Measurements from ENCODE around the gene GSC2. TPM values are rescaled to one million over a fixed set of nuclear protein-coding genes. Genes with fewer than 3 reads are reported as not detected.

GSC2 gene
- total and polyA plus RNA-seq, 10 donors, result not detected

GRCh38 chr22:19125474-19126308 is 24.4 kb downstream of the GSC2 start:
- H3K9me3 ChIP-seq, result no peaks in the 10 kb centered on the region
- H3K4me1 ChIP-seq, result peaks cover 6 to 21% (median 17%) of the 10 kb centered on the region in 6 donors
- H3K36me3 ChIP-seq, result peaks cover 0 to 4% (median 0%) of the 10 kb centered on the region in 6 donors
- intact Hi-C loops (cut with DNase I; ENCODE audit: low total_unique reads), result no loop called here
- no peak overlapping the region for H3K4me3 ChIP-seq
- H3K27me3 ChIP-seq (replicated peaks in 1 of 7), result no peaks in the 10 kb centered on the region
- TF ChIP-seq CTCF (IDR thresholded peaks at IDR 0.05 in 8 of 11, conservative IDR thresholded peaks at IDR 0.05 in 3 of 11) (no peak), POLR2AphosphoS5 (IDR thresholded peaks at IDR 0.05) (no peak), POLR2A (IDR thresholded peaks at IDR 0.05) (no peak)
- H3K27ac ChIP-seq, result no peak overlapping the region
- 79 to 89% (median 84%) methylated on average over 21 of the region's 21 CpGs for WGBS, 5 donors
- peak; percentile 62 for DNase-seq

GRCh38 chr22:19125011-19125410 is 25.1 kb downstream of the GSC2 start:
- Histone ChIP-seq H3K4me3 (no peak overlapping the region), H3K9me3 (no peaks in the 10 kb centered on the region), H3K27me3 (replicated peaks in 1 of 7) (no peaks in the 10 kb centered on the region), H3K36me3 (peaks cover 0 to 4% (median 0%) of the 10 kb centered on the region in 6 donors), H3K4me1 (peaks cover 13 to 28% (median 24%) of the 10 kb centered on the region in 6 donors), H3K27ac (no peak overlapping the region)
- intact Hi-C loops (cut with DNase I; ENCODE audit: low total_unique reads), result no loop called here
- 92 to 96% (median 94%) methylated on average over 4 to 11 of the region's 11 CpGs for WGBS, 5 donors
- DNase-seq, result peak; percentile 49
- TF ChIP-seq POLR2AphosphoS5 (IDR thresholded peaks at IDR 0.05) (no peak), CTCF (IDR thresholded peaks at IDR 0.05 in 8 of 11, conservative IDR thresholded peaks at IDR 0.05 in 3 of 11) (no peak), POLR2A (IDR thresholded peaks at IDR 0.05) (no peak)

DNA sequence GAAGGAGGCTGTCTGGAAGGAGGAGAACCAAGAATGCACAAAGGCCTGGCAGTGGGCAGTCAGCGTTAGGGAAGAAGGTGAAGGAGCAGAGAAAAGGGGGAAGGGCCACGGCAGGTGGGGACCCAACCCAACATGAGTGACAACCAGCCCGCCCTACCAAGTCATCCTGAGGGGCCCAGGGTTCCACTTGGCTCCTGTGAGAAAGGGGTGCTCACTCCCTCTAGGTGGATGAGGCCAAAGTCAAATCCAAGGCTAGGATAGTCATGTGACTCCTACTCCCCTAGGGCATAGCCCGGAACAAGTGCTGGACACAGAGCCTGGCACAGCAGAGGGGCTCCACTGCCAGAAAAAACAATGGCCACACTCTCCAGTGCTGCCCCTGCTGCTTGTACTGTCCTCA is 25.7 kb downstream of the GSC2 start:
- Histone ChIP-seq H3K4me1 (peaks cover 20 to 34% (median 31%) of the 10 kb centered on the region in 6 donors), H3K36me3 (peaks cover 0 to 8% (median 0%) of the 10 kb centered on the region in 6 donors), H3K4me3 (no peak overlapping the region), H3K9me3 (no peaks in the 10 kb centered on the region), H3K27me3 (replicated peaks in 1 of 7) (no peaks in the 10 kb centered on the region), H3K27ac (no peak overlapping the region)
- WGBS, 5 donors, result 79 to 96% (median 89%) methylated on average over 4 of the region's 4 CpGs
- intact Hi-C loops (cut with DNase I; ENCODE audit: low total_unique reads), result no loop called here
- peak; percentile 61 for DNase-seq
- TF ChIP-seq POLR2A (IDR thresholded peaks at IDR 0.05) (no peak), CTCF (IDR thresholded peaks at IDR 0.05 in 8 of 11, conservative IDR thresholded peaks at IDR 0.05 in 3 of 11) (no peak), POLR2AphosphoS5 (IDR thresholded peaks at IDR 0.05) (no peak)

- TF ChIP-seq POLR2AphosphoS5 (IDR thresholded peaks at IDR 0.05) (no peak), POLR2A (IDR thresholded peaks at IDR 0.05) (no peak)
- 86 to 90% (median 89%) methylated on average over 4 of the region's 4 CpGs for WGBS, 5 donors
- Histone ChIP-seq H3K4me3 (no peak overlapping the region), H3K9me3 (no peaks in the 10 kb centered on the region), H3K27me3 (replicated peaks in 1 of 7) (no peaks in the 10 kb centered on the region), H3K4me1 (peaks cover 23 to 38% (median 35%) of the 10 kb centered on the region in 6 donors), H3K27ac (no peak overlapping the region), H3K36me3 (peaks cover 0 to 8% (median 0%) of the 10 kb centered on the region in 6 donors)
- intact Hi-C loops (cut with DNase I; ENCODE audit: low total_unique reads), result no loop called here
- no peak for DNase-seq
Measured at GRCh38 chr22:19123936-19124335, 26.2 kb downstream of the GSC2 start.
